ENCODE measurements around the gene CFAP74. TPM values are rescaled to one million over a fixed set of nuclear protein-coding genes. Genes with fewer than 3 reads are reported as not detected.

The CFAP74 gene
- total and polyA plus RNA-seq, 2 of the 13 experiments (the other 11 are each of a cell fraction or from before 2014, with no cell fraction given), result 0.27 to 0.62 TPM

DNA sequence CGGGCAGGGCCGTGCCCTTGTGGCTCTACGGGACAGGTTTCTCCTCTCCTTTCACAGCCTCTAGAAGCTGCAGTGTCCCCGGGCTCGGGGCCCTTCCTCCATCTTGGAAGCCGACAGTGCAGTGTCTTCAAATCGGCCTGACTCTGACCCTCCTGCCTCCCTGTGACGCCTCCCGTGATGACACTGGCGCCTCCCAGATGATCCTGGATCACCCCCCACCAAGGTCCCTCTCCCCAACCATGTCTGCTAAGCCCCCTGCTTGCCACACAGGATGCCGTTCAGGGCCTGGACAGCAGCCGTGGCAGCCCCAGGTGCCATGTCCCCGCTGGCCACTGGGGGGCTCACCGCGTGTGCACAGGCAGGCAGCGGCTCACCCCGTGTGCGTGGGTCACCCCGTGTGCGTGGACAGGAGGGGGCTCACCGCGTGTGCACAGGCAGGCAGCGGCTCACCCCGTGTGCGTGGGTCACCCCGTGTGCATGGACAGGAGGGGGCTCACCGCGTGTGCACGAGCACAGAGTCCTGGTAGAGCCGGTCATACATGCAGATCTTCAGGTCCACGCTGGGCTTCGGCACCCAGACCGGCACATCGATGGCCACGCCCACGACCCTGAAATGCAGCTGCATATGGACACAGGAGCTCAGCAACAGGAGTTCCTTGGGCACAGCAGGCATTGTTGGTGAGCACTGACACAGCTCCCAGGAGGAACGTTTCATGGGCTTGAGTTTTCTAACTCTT, 59.6 kb downstream of the CFAP74 start (continued):
- TF ChIP-seq RERE (CRISPR knock-in tag; IDR thresholded peaks at IDR 0.05; ENCODE audit: low read depth), result 0 out of 2 replicates have a peak, but pooled peaks have one; percentile 27
- TF ChIP-seq SALL2 (CRISPR knock-in tag; IDR thresholded peaks at IDR 0.05), result 0 out of 2 replicates have a peak, but pooled peaks have one; percentile 40
- TF ChIP-seq, protein P1, sequence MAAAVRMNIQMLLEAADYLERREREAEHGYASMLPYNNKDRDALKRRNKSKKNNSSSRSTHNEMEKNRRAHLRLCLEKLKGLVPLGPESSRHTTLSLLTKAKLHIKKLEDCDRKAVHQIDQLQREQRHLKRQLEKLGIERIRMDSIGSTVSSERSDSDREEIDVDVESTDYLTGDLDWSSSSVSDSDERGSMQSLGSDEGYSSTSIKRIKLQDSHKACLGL (CRISPR knock-in tag; IDR thresholded peaks at IDR 0.05), result peak; percentile 58; the same call in 1 of the 2 replicates
- TF ChIP-seq NFYC (CRISPR knock-in tag; IDR thresholded peaks at IDR 0.05), result no peak; the same call in 1 of the 2 replicates
- TF ChIP-seq ZNF460 (CRISPR knock-in tag; IDR thresholded peaks at IDR 0.05; ENCODE audit: borderline replicate concordance), result no peak
- TF ChIP-seq ZNF577 (CRISPR knock-in tag; IDR thresholded peaks at IDR 0.05; ENCODE audit: borderline replicate concordance, low read depth), result no peak
- TF ChIP-seq ZNF550 (CRISPR knock-in tag; IDR thresholded peaks at IDR 0.05; ENCODE audit: borderline replicate concordance), result no peak
- TF ChIP-seq ZNF17 (CRISPR knock-in tag; IDR thresholded peaks at IDR 0.05), result no peak
- no peak for TF ChIP-seq HDAC6 (IDR thresholded peaks at IDR 0.05; ENCODE audit: low read depth, low read length)
- no peak for TF ChIP-seq ZNF660 (CRISPR knock-in tag; IDR thresholded peaks at IDR 0.05; ENCODE audit: borderline replicate concordance, low read depth)
- no peak for TF ChIP-seq TFE3 (CRISPR knock-in tag; IDR thresholded peaks at IDR 0.05)
- TF ChIP-seq, protein P2, sequence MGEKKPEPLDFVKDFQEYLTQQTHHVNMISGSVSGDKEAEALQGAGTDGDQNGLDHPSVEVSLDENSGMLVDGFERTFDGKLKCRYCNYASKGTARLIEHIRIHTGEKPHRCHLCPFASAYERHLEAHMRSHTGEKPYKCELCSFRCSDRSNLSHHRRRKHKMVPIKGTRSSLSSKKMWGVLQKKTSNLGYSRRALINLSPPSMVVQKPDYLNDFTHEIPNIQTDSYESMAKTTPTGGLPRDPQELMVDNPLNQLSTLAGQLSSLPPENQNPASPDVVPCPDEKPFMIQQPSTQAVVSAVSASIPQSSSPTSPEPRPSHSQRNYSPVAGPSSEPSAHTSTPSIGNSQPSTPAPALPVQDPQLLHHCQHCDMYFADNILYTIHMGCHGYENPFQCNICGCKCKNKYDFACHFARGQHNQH (CRISPR knock-in tag; IDR thresholded peaks at IDR 0.05), result peak; percentile 67; the same call in 1 of the 2 replicates
- no peak for TF ChIP-seq ZFP36L2 (CRISPR knock-in tag; IDR thresholded peaks at IDR 0.05)
- peak; percentile 55; the same call in 1 of the 2 replicates for TF ChIP-seq ARHGAP35 (CRISPR knock-in tag; IDR thresholded peaks at IDR 0.05; ENCODE audit: borderline replicate concordance)
- TF ChIP-seq GPBP1L1 (CRISPR knock-in tag; IDR thresholded peaks at IDR 0.05), result no peak
- TF ChIP-seq CC2D1A (CRISPR knock-in tag; IDR thresholded peaks at IDR 0.05), result no peak
- TF ChIP-seq SP5 (CRISPR knock-in tag; IDR thresholded peaks at IDR 0.05; ENCODE audit: borderline replicate concordance, low read depth), result peak; percentile 74
- TF ChIP-seq ATF1 (CRISPR knock-in tag; IDR thresholded peaks at IDR 0.05), result no peak
- TF ChIP-seq MAFG (CRISPR knock-in tag; IDR thresholded peaks at IDR 0.05), result no peak
- no peak for TF ChIP-seq ZNF282 (IDR thresholded peaks at IDR 0.05; ENCODE audit: partially characterized antibody)

Data from HepG2 (cell line).